Medulla oblongata (tissue), 1 donor: ENCODE data around the gene RFTN1.
A peak's percentile ranks its signal among the peaks of the same experiment; 100 is the strongest.

Experiments used
- DNase-seq: peaks from one replicate; pipeline ENCODE4 v3.0.0-alpha.2; 2015; ENCODE audit errors: extremely low spot score

The RFTN1 gene

GRCh38 chr3:16378415-16378814 lies 135.1 kb downstream of the RFTN1 start:
- no peak for DNase-seq

DNA sequence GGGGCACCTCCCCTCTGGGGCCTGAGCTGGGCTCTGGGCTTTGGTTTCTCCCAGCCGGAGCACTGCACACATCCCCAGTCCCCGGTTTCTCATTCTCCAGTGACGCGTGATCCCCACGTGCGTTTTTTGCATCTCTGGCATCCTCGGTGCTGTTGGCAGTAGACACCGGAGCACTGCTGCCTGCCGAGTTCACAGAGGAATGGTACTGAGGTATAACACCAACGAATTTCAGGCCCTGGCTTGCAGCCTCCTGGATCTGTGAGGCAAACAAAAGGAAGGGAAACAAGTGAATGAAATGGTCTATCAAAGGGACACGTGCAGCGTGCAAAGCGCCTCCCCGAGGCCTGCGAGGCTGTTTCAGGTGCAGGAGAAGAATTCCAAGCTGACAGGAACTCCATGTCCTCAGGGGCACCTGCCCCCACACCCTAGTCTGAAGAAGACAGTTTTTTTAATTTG lies 135.6 kb downstream of the RFTN1 start:
- DNase-seq = peak; percentile 20

DNA sequence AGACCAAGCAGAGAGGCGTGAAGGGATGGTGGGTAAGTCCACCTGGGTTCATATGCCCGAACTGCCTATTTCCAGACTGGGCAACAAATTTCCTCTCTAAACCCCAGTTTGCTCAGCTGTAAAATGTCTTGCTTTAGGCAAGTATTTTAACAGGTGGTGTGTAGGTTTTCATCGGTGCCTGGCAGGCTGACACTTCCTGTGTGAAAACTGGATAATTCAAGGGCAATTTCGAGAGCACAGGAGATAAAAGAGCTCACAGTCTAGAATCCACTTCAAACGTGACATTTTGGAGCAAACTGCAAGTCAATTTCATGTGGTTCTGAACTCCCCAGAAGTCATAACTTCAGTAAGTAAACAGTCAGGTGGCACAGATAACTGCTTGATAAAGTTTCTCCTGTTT lies 136.3 kb downstream of the RFTN1 start:
- no peak for DNase-seq

- no peak for DNase-seq
These were observed 137.6 kb downstream of the RFTN1 start for GRCh38 chr3:16375891-16376290.

DNA sequence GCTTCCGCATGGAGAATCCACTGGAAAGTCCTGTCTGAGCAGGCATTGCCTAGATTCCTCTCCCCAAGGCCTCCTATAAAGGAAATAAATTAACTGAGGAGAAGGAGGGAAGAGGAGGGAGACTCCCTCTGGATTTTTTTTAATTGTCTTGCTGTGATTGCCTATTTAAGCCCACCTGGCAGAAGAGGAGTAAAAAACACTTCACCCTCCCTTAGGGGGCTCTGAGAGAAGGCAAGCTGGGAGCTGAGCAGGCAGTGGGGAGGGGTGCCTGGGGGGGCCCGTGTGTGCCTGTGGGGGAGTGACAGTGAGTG lies 138.6 kb downstream of the RFTN1 start:
- DNase-seq = no peak

DNA sequence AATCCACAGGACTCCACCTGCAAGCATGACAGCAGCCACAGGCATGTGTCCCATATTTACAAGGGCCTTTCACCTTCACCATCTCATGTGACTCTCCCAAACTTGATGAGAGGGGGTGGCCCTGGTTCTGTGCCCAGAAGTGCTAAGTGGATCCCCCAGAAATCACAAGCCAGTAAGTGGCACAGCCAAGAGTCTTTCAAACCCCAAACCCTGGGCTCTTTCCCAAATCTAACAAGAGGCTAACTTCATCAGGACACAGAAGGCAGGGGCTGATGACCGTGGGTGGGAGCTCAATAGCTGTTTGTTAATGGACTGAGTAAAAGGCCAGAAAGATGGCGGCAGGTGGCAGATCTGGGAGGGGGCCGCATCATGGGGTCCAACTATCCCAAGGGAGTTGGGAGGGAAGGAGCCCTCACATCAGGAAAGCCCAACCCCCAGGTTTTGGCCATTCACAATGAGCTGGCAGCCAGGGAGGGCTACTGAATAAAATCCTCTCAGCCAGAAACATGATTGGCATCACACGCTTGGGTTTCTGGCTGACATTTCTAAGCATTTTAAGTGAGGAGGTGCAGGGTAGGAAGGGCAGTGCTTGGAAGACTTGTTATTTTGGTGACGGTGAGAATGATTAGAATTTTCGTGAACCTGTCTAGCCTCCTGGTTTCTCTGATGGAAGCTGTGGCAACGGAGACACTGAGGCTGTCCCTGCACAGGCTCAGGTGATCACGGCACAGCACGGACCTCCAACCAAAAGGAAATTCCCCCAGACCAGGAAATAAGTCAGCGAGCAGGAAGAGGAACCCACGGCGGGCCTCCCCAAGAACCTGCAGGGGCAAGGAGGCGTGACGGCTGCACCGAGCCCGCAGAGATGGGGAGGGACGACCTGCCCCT lies 139.2 kb downstream of the RFTN1 start:
- peak; percentile 43 for DNase-seq

GRCh38 chr3:16373341-16373946 lies 140.1 kb downstream of the RFTN1 start:
- DNase-seq = no peak

DNA sequence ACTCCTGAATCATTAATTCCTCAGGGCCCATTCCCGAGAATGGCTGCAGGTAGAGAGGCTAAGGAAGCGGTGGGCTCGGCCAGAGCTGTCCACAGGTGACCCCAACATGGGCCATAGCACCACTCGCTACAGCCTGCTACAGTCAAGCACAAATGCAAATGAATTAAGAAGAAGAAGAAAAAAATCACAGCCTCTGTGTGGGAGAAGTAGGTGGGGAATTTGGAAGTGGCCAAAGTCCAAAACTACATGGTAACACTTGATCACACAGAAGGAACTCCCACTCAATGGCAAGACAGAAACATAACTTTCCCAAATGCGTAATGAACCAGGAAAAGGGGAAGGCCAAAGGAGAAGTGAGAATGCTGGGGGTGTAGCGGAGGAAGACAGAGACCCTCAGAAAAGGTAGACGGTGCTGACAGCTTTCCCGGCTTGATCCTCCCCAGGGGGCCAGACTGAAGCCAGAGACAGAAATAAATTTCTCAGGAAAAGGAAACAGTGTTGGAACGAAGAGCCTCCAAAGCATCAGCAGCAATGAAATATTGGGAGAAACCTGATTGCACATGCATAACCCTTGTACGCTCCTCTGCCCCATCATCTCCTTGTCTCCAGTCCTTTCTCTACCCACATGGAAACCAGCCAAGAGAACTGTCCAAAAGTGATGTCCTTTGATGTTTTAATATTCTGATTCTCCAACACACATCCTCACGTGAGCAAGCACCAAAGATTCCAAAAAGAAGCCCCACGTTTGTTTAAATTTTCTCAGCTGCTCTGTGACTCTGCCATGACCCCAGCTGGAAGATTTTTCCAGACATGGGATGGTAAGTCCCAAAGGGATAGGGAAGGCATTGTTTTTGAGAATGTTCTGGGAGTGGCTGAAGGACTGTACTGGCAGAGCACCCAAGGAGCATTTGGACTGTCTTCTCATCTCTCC lies 140.9 kb downstream of the RFTN1 start:
- peak; percentile 8 for DNase-seq

- DNase-seq = no peak
These were observed 142.4 kb downstream of the RFTN1 start for GRCh38 chr3:16370872-16371740.

DNA sequence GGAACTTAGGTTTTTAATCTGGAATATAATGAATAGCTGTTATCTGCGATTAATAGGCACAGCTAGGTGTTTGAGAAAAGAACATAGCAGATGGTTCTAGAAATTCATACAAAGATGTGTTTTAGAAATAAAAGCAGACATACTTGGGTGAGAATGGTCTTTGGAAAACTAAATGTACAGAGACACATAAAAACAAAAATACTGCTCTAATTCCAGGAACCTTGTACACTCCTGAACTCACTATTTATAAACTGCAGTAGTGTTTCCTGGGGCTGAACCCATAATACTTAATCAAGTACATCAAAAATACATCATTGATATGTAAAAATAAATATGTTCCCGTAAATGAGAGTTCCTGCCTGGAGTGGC lies 143.0 kb downstream of the RFTN1 start:
- no peak for DNase-seq

DNA sequence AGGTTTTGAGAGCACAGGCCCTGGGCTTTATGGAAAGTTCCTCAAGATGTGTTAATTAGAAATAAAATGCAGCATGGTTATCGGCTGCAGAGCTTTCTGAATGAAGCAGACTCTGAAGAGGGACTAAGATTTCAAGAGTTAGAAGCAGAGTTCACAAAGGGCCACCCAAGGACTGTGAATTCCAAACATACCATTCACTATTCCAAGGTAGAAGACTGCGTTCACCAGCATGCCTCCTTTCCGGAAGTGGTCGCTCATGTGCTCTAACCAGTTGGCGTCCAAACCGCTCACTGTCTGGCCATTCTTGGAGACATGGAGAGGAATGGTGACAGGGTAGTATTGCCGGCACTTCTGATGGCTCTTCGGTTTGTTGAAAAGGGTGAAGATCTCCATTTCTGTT lies 143.6 kb downstream of the RFTN1 start:
- no peak for DNase-seq

GRCh38 chr3:16369276-16369675 lies 144.2 kb downstream of the RFTN1 start:
- DNase-seq = no peak

GRCh38 chr3:16366581-16366980 lies 146.9 kb downstream of the RFTN1 start:
- DNase-seq = no peak

GRCh38 chr3:16365491-16366128 lies 147.9 kb downstream of the RFTN1 start:
- no peak for DNase-seq

- no peak for DNase-seq
These were observed 148.5 kb downstream of the RFTN1 start for GRCh38 chr3:16364963-16365362.

- no peak for DNase-seq
These were observed 149.2 kb downstream of the RFTN1 start for GRCh38 chr3:16364323-16364722.

GRCh38 chr3:16363636-16364035 lies 149.9 kb downstream of the RFTN1 start:
- DNase-seq = peak; percentile 13

DNA sequence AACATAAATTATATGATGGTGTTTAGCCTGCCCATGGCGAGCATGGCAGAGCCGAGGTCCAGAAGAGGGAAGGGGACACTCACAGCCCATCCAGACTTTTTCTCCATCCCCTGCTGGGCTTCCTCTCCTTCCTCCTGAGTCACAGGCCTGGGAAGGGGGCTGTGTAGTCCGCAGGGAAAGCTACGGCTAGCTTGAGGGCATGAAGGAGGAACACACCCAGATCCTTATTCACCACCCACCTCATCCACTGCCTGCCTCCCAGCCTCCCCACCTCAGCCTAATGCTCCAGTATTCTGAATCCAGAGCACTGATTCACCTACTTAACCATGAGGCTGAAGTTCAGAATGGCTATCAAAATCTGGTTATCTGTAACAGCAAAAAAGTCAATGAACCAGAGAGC lies 150.7 kb downstream of the RFTN1 start:
- no peak for DNase-seq

DNA sequence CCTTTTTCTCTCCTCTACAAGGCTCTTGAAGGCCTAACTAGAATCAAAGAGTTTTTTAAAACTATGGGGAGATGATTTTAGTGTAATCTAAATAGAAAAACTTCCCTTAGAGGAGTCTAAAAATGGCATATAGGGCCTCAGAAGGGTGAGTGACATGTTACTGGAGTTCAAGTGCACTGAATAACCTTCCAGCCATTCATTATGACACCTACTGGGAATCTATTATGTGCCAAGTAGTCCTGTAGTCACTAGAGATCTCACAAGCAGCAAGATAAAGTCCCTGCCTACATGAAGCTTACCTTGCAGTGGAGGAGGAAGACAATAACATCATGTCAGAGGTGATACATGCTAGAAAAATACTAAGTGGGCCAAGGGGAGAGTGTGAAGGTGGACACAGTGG lies 152.4 kb downstream of the RFTN1 start:
- DNase-seq = no peak

DNA sequence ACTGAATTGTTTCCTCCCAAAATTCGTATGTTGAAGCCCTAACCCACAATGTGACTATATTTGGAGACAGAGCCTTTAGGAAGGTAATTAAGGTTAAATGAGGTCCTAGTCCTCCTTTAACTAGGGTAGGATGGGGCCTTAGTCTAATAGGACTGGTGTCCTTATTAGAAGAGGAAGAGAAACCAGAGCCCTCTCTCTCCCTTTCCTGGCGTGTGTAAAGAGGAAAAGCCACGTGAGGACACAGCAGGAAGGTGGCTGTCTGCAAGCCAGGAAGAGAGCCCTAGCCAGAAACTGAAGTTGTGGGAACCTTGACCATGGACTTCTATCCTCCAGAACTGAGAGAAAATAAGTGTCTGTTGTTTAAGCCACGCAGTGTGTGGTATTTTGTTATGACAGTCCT lies 154.2 kb downstream of the RFTN1 start:
- no peak for DNase-seq

- no peak for DNase-seq
These were observed 155.2 kb downstream of the RFTN1 start for GRCh38 chr3:16358336-16358735.
